ENCODE results near the gene CCL26. TPM values are rescaled to one million over a fixed set of nuclear protein-coding genes. Genes with fewer than 3 reads are reported as not detected.
A peak's percentile ranks its signal among the peaks of the same experiment; 100 is the strongest.

The CCL26 gene
- total and polyA plus RNA-seq, 9 of the 15 experiments (the other 6 are each of a cell fraction or from before 2014, with no cell fraction given) = 2.3 to 26.8 (median 8.4) TPM

GRCh38 chr7:75738975-75739795 is 32.8 kb downstream of the CCL26 start (continued):
- TF ChIP-seq CTCFL (IDR thresholded peaks at IDR 0.05; ENCODE audit: borderline replicate concordance, insufficient read depth, low read depth, low read length, poor library complexity, severe bottlenecking) (peak; percentile 68), ZNF695 (CRISPR knock-in tag; IDR thresholded peaks at IDR 0.05) (no peak), E2F6 (IDR thresholded peaks at IDR 0.05; ENCODE audit: borderline replicate concordance in 1 of 2, extremely low read depth in 1 of 2, insufficient read depth in 1 of 2, insufficient read length in 1 of 2, low read depth in 1 of 2, low read length in 1 of 2, poor library complexity in 1 of 2, severe bottlenecking in 1 of 2) (peak; percentile 49 to 80), CCNT2 (IDR thresholded peaks at IDR 0.05; ENCODE audit: borderline replicate concordance, extremely low read depth, insufficient read length, low read depth, low read length) (peak; percentile 95), UBTF (IDR thresholded peaks at IDR 0.05; ENCODE audit: borderline replicate concordance in 1 of 2, low read depth in 2 of 2, low read length in 2 of 2) (peak in 1 of 2 experiments; percentile 64; a peak in 1 of 4 replicates), ETV1 (tag; conservative IDR thresholded peaks at IDR 0.05; ENCODE audit: low read depth) (peak; percentile 60), PKNOX1 (IDR thresholded peaks at IDR 0.05) (peak; percentile 99), HCFC1 (IDR thresholded peaks at IDR 0.05; ENCODE audit: low read depth, low read length) (0 out of 2 replicates have a peak, but pooled peaks have one; percentile 28), SMARCC2 (IDR thresholded peaks at IDR 0.05; ENCODE audit: low read depth) (no peak), ZNF518B (CRISPR knock-in tag; IDR thresholded peaks at IDR 0.05) (no peak), SREBF2 (CRISPR knock-in tag; IDR thresholded peaks at IDR 0.05) (no peak), ATF4 (CRISPR knock-in tag; IDR thresholded peaks at IDR 0.05) (peak; percentile 16; the same call in 1 of the 2 replicates)
